Caki2 (cell line): ENCODE results near the gene MRPL22. TPM values are rescaled to one million over a fixed set of nuclear protein-coding genes. Genes with fewer than 3 reads are reported as not detected.

Source experiments
- total RNA-seq: library from RNA; depleted of rRNA; stranded (reverse); fragments of >200 nt; shearing (Covaris generic); gene quantifications from 2 replicates; pipeline ENCODE4 v1.2.3, GENCODE V29; 2014; ENCODE audit warnings: low replicate concordance; rRNA removed

Gene MRPL22
- total RNA-seq, 1 experiment from 2014 or later: 16.0 TPM

Other genes with a start within 250 kb of the MRPL22 start
- 18.0 and 18.4 TPM in 2 replicates for gene LARP1, start 185.7 kb upstream of the MRPL22 start, total RNA-seq
- gene FAXDC2, start 90.5 kb upstream of the MRPL22 start, total RNA-seq: 0.26 and 4.2 TPM in 2 replicates
- gene CNOT8, start 82.4 kb upstream of the MRPL22 start, total RNA-seq: 66.5 and 88.5 TPM in 2 replicates
- gene GEMIN5, start 2.9 kb upstream of the MRPL22 start, total RNA-seq: 13.1 and 15.3 TPM in 2 replicates
- gene KIF4B, start 72.7 kb downstream of the MRPL22 start, total RNA-seq: not detected in 2 replicates